ENCODE results near the gene FMN2.

The FMN2 gene

DNA sequence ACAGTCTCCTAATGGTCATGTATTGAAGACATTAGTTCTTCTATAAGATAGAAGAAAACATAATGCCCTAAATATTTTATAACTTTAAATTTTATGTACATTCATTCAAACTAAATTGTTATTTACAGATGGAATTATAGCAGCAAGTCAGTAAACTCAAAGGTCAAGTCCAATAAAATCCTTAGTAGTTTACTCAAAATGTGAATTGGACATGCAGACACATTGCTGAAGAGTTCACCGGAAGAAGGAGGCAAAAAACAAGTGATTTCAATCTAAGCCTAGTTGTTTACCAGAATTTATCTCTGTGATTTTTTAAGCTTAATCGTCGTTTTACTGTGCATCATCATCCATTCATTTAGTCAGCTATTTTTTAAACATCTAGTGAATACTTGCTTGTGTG is 370.6 kb downstream of the FMN2 start:
- DNase-seq, result no peak

DNA sequence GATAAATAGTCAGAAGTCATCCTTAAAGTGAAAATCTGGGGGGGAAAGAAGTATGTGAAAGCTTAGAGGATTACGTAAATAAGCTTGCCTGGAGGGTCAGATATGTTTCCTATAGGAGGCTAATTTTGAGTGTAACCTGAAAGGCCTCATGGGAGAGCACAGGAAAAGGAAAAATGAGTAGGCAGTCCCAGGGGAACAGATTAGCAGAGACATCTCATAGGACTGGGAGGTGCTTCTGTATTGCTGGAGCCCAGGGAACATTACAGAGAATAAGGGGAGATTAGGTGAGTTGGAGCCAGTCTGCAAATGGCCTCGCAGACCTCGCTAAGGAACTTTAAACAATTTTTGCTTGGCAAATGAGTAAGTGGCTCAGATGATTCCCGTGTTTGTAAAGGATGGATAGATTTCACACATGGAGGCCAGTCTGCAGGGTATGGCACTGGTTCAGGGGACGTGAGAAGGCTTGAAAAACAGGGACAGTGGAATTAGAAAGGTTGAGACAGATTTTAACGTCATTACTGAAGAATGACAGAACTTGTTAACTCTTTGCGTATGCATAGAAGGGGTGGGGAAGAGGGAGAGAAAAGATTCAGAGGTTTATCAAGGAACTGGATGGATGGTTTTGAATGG is 371.2 kb downstream of the FMN2 start:
- no peak for DNase-seq

DNA sequence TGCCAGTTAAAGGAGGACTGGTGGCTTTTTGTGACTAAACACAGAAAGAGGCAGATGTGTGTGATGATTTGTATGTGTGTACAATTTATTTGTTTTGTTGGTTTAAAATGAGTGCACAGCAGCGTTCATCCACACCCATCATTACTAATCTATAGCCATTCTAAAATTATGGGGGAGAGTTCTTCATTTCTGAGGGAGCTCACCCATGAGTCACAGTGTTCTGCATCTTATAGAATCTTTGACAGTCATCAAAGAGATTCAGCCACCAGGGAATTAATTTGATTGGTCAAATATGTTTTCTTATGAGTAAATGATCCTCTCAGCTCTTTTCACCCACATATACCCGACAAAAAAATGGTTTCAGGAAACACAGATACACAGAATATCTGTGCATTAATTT is 372.4 kb downstream of the FMN2 start:
- no peak for DNase-seq

- no peak for DNase-seq
Measured at GRCh38 chr1:240465531-240465940, 373.9 kb downstream of the FMN2 start.

DNA sequence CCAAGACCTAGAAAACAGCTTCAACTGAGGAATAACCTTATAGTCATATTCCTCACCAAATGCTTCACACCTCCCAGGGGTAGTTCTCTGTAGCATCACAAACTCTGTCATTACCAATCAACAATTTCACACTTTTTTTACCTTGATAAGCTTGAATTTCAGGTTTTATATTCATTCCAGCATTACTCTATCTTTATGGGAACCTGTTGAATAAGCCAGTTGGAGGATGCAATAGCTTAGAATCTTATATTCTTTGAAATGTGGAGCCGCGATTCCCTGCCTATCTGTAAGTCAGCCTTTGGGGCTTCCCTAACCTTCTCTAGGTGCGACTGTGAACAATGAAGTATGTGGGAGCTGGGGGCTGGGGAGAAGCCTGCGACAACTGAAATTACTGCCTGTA is 374.8 kb downstream of the FMN2 start:
- DNase-seq, result no peak

DNA sequence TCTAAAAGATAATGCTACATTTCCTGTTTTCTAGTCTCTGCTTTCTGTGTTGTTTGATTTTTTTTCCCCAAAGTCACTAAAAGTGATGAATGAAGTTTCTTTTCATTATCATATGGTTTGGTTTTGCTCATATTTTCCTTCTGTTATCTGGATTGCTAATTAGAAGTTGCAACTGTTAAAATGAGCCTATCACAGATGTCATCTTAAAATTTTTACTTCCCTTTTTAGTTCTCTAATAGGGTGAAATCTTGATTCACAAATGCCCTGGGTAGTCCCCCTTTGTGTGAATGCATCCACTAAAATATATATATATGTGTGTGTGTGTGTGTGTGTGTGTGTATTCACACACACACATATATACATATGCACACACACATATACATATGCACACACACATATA is 376.2 kb downstream of the FMN2 start:
- DNase-seq, result no peak

- DNase-seq, result no peak
Measured at GRCh38 chr1:240468656-240469055, 377.0 kb downstream of the FMN2 start.

- no peak for DNase-seq
Measured at GRCh38 chr1:240474133-240474614, 382.5 kb downstream of the FMN2 start.

GRCh38 chr1:240475832-240476231 is 384.1 kb downstream of the FMN2 start:
- DNase-seq, result no peak

- DNase-seq, result no peak
Measured at GRCh38 chr1:240478536-240478935, 386.9 kb downstream of the FMN2 start.

GRCh38 chr1:240484804-240485443 is 393.2 kb downstream of the FMN2 start:
- DNase-seq, result no peak

- DNase-seq, result no peak
Measured at GRCh38 chr1:240486611-240487010, 394.9 kb downstream of the FMN2 start.

DNA sequence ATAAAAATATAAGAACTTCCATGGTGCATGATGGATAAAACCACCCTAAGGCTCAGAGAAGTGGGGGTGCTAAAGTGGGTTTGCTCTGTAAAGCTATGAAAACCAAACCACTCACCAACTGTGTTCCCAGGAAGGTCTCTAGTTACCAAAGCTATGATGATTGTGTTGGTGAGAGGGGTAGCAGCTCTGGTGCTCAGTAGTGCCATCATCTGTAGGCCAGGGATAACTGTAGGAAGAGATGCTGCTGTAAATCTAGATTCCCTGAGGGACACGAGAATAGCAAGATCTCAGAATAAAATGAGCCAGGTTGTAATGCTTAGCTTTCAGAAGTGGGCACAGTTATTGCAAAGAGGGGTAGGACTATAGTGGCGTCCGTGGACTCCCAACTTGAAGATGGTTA is 395.8 kb downstream of the FMN2 start:
- no peak for DNase-seq

DNA sequence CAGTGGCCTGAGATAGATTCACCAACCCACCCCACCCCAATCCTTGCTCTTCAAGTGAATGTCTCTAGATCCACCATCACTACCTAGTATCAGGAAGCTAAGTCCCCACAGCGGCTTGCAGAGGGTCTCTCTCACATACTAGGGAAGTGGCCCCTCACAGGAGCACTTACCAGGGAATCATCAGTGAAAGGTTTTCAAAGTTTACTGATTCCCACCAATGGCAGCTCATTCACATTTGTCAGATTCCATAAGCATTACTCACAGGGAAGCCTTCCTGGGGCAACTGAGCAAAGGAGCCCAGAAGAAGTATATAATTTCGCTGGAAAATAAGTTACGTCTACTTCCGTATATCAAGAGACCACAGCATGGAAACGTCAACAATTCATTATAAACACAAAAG is 399.5 kb downstream of the FMN2 start:
- DNase-seq, result no peak

GRCh38 chr1:240491796-240492195 is 400.1 kb downstream of the FMN2 start:
- DNase-seq, result no peak

- no peak for DNase-seq
Measured at GRCh38 chr1:240492832-240493440, 401.3 kb downstream of the FMN2 start.

DNA sequence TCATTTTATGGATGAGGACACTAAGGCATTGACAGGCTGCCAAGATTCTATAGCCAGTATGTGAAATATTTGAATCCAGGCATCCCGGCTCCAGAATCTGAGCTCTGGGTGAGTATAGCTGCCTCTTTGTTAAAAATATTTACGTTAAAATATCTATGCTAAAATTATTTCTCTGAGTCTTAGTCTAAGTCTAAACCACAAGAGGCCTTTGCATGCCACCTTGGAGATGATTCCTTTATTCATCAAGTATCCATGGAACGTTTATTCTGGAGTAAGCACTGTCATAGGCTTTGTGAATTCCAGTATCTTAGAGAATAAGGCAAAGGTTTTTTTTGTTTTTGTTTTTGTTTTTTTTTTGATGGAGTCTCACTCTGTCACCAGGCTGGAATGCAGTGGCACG is 403.9 kb downstream of the FMN2 start:
- no peak for DNase-seq

GRCh38 chr1:240496356-240496755 is 404.7 kb downstream of the FMN2 start:
- DNase-seq, result no peak

DNA sequence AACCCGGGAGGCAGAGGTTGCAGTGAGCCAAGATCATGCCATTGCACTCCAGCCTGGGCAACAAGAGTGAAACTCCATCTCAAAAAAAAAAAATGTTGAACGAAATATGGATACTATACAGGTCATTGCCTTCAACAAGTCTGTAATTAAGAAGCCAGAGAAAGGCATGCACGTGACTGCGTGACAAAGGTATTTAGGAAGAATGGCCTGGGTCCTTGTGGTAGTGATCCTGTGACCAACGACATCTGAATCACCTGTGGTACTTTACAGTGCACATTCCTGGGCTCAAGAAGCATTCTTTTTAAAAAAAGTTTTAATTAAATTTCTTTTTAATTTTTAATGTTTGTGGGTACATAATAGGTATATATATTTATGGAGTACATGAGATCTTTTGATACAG is 405.3 kb downstream of the FMN2 start:
- no peak for DNase-seq

DNA sequence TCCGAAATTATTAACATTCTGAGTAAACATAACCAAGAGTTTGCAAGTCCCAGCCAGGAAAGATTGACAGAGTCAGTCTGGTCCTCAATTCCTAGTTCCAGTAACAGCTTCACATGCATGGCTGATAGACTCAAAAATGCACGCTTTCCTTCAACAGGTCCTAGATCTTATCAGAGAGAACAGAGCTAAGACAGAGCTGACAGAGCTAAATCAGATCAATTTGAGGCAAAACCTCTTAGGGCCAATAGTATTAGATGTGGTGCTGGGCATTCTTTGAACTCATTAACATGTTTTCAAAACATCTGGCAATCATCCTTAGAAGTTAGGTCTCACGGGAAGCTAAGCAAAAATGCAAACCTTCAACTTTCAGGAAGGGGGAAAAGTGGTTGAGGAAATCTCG is 406.2 kb downstream of the FMN2 start:
- DNase-seq, result no peak

DNA sequence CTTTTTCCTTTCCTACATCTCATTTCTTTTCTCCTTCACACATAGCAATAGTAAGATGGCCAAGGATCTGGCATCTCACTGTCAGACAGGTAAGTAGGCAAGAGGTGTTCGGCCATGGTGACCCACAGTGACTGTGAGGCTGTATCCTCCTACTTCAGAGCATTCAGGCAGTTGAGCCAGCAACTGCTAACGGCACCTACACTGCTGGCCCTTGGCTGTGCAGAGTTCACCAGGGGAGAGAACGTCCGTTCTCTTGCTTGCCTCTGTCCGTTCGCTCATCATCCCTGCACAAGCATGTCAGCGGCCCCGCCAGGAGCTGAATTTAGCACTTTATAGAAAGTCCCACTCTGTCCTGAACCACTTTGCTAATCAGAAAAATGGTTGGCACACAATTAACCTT is 406.7 kb downstream of the FMN2 start:
- DNase-seq, result no peak

DNA sequence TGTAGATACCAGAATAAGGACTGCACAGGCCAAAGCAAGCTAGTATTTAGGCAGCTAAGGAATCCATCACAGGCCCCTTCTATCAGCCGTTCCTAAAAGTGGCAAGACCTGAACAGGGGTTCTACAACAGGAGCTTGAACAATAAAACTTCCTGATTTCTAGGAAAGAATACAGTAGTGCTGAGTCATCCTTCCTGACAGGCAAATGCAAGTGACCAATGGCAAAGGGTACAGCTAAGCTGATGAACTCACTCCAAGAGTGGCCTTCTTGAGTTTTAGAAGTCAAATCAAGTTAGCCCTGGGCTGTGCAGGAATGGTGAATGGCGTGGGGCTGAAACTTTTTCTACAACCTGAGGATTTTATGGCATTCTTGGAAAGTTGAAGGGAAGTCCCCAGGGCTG is 407.3 kb downstream of the FMN2 start:
- DNase-seq, result no peak

DNA sequence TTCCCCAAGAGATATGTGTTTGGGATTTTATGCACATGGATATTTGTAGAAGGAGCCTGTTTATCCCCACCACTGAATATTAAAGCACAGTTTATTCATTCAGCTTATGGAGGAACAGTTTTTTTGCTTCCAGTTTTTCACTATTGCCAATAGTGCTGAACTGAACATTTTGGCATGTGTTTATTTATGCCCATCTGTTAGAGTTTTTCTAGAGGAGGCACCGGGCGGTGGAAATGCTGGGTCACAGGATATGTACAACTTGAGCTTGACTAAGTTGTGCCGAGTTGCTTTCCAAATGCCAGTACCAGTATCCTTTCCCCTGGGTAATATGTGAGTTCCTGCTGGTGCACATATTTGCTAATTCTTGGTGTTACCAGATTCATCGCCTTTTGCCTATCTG is 409.0 kb downstream of the FMN2 start:
- DNase-seq, result no peak

DNA sequence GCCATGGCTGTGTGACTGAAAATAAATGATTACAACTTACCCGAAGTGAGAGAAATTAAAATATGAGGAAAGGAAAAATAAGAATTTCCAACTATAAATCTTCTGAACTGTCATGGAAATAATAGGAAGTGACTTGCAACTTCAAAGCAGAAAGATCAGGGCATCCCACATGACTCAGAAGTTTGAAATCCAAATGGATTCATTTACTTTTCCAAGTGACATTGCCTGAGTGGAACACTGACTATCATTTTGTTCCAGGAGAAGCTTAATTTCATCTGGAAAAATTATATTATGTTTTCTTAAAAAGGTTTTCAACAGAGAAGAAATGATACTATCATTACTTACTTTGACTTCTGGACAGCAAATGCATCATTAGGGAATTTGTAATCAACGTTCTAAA is 409.4 kb downstream of the FMN2 start:
- no peak for DNase-seq

DNA sequence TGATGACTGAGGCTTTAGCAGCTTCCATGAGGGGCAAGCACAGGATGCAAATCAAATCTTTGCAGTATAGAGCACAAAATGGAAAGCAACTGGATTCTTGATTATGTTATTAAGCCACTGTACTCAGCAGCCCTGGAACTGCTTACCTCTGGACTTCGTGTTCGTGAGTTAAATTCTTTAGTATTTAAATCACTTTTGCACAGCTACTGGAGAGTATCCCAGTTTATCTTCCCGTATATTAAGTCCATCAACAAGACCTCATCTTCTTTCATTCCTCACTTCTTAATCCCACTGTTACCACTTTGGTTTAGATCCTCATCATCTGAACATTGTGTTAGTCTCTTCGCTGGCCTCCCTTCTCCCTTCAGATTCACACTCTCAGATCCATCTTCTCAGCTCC is 411.4 kb downstream of the FMN2 start:
- no peak for DNase-seq
